RPMI8226 (cell line): ENCODE results near the gene STARD8.
"Not testable (repeated sequence)": the region's sequence is repeated elsewhere in the genome, so short reads cannot be mapped to it uniquely, and the experiment has no call there.

Experiments used
- DNase-seq: peaks from one replicate; pipeline ENCODE4 v3.0.0-alpha.2; 2015

Gene STARD8

DNA sequence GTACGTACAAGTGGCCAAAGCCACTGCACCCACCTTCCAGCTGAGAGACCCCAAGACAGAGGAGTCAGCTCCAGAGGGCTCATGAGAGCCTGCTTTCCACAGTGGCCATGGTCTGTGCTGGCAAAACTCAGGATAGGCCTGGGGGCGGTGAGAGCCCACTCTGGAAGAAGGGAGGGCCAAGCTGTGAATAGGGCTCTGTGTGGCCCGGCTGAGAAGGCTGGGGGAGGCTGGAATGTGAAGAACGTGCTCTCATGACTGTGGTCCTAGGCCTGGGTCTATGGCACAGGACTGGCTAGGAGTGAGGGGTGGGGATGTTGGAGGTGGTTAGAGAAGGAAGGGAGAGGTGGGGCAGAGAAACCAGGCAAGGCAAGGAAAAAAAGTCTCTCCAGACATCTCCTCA is 13.3 kb downstream of the STARD8 start:
- DNase-seq: no peak

DNA sequence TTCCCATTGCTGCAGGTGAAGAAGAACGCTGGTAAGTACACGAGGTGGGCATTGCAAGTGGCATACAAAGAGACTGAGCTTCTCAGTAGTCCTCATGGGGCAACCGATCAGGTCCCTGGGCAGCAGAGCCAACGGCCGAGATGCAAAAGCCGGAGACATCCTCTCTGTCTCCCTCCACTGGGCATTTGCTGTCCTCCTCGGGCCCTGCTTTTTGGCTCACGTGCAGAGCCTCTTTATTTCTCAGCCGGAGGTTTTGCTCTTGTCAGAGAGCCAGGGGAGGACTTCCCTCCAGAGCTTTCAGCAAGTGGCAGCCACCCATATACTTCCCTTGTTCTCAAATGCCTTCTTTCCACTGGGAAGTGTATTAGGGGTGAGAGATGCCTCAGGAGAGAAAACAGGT is 18.0 kb downstream of the STARD8 start:
- peak; percentile 28 for DNase-seq

DNA sequence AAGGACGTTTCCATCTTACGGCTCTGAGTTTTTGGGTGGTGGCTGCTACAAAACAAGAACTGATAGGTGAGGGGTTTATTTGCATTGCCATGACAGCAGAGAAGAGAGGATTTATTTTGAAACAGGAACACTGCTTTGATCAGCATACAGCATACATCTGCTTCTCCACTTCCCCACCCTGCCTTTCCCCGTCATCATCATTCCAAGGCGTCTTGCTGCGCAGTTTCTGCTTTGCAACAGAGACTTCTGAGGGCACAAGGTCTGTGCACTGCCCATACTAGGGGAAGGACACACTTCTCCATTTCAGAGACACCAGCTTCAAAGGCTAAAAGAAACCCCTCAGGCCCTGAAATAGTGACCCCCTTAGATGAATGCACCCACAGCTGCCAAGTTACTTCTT is 19.1 kb downstream of the STARD8 start:
- DNase-seq: no peak

DNA sequence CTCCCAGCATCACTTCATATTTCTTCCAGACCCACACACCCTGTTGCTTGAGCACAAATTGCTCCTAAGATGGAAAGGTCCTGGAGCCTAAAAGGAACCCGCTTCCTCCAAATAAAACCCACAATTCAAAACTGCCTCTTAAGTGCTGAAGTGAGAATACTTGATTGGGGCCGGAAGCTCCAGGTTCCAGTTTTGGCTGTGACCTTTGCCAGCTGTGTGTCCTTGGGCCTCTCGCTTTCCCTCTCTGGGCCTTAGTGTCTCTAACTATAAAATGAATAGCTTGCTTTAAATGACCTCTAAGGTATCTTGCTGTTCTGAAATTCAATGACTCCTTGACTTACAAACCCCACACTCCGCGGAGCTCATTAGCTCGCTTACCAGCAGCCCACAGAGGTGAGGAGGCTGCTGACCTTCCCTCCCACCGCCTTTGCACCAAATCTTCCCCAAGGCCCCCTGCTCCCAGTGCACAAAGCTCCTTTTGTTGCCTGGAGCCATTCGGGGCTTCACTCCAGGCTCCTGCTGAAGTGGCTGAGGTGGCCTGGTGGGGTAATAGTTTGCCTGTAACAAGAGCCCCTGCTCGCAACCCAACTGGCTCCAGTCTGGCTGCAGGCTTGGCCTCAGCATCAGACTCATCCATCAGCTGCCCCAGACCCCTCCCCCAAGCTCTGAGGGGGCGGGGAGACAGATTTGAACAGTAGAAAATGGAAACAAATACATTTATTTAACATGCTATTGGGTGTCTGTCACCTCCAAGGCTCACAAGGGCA is 21.8 kb downstream of the STARD8 start:
- no peak for DNase-seq

DNA sequence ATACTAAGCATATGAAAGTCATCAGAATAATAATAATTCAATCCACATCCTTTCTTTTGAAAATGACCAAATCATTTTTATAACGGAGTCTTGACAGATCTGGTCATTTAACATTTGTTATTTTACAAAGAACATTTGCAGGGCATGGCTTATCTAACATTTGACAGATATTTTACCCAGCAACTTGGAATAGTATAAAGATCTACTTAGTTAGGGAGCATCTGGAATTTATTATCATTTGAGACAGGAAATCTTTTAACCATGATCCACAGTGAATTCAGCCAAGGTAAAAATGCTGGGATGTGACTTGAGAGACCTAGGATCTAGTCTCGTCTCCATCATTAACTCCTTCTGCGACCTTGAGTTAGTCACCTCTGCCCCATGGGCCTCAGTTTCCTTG is 22.4 kb downstream of the STARD8 start:
- no peak for DNase-seq

DNA sequence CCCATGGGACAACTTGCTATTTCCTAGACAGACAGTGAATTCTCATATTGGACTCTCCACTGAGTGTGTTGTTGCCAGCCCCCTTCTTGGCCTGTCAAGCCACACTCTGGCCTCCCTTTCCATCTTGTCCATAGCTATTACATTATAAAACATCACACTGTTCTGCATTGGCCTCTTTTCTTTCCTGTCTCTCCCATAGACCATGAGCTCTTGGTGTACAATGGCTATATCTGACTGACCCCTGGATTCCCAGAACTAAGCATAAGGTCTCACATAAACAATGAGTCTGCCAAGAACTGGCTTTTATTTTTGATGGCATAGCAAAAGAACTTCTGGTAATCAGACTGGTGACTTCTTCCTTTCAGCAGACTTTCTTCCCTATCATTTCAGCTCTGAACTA is 23.8 kb downstream of the STARD8 start:
- no peak for DNase-seq

DNA sequence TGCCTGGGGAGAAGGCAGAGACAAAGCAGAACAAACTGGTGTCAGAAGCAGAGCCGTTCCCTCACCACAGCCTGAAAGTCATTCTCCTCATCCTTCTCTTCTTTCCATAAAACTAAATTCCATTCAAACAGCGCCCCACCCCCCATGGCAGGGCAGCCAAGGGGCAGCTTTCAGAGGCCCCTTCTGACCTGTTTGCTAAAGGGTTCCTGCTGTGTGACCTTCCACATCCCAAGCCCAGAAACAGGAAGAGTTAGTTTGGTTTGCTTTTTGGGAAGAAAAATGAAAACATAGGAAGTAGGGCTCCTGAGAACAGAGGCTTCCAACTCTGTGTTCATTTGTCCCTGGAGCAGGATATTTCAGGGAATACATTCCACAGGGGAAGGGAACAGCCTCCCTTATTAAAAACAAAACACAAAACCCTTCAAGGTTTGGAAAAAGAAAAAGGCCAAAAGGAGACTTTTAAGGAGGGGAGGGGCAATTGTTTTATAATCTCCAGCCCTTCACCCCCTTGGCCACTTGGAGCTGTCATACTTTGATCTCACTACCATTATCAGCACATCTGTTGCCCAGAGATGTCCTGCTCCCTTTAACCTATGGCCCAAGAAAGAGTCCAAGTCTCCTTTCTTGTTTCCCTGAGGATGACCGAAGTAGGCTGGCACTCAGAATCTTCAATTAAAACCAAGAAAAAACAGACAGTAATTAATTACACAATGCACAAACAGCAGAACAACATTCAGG is 25.3 kb downstream of the STARD8 start:
- no peak for DNase-seq

DNA sequence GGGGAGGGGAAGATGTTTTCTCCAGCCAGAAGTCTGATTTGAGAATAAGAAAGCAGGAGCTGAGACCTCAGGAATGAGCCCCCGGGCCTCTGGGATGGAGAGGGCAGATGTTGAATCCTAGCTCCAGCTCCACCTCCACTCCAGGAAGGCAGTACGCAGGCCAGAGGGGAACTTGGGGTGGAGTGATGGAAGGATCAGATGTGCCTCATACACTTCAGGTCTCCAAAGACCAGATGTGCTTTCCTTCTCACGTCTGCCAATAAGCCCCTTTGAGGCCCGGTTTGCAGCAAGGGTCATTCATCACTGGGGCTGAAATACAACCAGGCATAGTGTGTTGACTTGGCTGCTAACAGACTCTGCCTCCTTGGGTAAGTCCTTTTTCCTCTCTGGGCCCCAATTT is 28.1 kb downstream of the STARD8 start:
- no peak for DNase-seq

DNA sequence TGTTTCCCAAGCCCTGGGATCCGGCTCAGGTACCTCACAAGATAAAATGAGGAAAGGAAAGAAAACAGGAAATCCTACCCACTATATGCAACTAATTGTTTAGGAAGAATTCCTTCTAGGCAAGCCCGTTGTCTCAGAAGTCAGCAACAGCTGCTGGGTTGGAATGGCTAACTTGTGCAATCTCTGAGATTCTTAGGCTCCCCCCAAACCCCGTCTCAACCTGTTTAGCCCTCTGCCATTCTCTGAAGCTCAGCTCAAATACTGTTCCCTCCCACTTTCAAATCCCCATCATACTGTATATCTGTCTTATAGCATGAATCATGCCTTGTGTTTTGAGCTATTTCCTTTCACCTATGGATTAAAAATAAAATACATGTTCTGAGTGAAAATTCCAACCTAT is 28.9 kb downstream of the STARD8 start:
- DNase-seq: no peak

DNA sequence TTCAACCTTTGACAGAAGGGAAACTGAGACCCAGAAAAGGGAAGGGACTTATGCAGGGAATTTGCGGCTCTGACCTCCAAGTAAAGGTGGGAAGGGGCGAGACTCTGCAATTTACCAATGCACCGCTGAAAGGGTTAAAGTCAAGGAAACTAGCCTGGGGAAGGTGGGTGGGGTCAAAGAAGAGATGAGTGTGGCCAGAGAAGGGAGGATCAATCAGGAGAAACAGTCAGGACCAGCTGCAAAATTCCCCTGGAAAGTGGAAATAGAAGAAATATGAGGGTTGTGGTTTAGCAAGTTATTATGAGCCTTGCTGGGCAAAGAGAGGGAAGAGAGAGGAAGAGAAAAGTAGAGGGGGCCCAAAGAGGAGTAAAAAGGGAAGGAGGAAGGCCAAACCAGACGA is 30.5 kb downstream of the STARD8 start:
- DNase-seq: no peak

DNA sequence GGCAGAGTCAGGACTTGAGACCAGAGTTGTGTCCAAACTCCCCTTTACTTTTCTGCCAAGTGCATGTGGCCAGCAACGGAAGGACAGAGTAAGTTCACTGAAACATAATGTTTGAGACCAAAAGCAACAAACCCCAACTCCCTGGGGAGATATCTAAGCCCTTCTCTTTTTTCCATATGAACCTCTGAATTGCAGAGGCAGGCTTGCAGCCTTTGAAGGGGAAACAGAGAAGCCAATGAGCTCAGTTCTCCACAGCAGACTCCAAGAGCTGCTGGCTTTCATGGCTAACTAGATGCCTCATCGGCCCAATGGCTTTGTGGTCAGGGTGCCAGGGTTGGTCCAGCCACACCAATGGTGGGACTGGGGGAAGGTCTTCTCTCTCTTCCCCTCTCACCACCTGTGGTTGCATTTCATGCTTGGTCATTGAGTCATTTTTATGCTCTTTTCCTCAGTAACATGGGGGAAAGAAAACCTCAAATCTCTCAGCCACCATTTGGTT is 34.0 kb downstream of the STARD8 start:
- no peak for DNase-seq

DNA sequence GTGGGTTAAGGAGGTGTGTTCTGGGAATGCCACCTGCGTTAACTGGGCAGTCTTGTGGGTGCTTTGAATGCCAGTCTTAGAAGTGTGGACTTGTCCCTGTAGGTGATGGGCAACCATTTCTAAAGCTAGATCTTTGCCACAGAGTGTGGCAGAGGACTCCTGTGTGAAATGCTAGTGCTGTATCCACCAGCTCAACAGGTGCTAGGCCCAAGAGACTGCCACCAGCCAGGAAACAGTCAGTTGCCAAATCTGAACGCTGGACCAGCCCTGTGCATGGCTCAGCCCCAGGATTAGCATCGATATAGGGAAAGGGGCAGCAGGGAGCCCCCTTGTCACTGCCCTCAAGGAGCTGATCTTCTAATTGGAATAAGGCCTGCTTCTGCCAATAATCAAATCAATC is 35.3 kb downstream of the STARD8 start:
- no peak for DNase-seq

DNA sequence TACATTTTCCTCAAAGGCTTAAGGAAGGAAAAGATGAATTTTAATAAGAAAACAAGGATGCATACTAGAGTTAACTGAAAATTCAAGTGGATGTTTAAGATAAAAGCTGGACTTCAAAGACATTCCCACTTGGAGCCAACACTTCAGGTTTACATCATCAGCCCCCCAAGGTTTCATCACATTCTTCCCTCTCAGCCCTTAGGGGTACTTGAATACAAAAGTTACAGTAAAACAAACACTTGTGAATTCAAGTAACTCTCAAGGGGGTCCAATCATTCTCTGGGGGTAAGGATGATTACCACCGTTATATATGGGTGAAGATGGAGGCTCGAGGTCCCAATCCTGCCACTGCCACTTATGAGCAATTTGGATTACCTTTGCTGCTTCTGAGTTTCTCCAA is 36.1 kb downstream of the STARD8 start:
- DNase-seq: no peak

DNA sequence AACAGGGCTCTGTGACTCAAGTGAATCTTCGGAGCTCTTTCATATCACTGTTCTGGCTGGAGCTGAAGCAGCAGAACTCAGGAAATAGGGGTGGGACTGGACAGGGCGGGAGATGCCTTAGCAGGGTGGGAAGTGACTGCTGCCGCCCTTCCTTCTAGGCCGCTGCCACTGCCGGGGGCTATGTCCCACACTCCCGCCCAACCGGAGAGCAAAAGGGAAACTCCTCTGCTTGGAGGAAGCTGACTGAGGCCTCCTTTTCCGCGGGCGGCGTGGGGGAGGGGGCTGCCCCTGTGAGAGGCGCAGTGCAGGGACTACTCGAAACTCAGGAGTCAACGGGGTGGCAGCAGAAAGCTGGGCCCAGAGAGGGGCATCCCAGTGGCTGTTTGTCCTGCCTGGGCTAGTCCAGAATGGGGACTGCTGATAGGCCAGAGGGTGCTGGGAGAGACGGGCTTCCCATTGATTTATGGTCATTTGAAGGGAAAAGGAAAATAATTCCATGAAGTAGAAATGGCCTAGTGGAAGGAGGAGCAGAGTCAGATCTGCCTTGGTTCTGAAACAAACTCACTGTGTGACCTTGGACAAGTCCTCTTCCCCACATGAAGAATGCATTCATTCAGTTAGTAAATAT is 36.9 kb downstream of the STARD8 start:
- DNase-seq: no peak

DNA sequence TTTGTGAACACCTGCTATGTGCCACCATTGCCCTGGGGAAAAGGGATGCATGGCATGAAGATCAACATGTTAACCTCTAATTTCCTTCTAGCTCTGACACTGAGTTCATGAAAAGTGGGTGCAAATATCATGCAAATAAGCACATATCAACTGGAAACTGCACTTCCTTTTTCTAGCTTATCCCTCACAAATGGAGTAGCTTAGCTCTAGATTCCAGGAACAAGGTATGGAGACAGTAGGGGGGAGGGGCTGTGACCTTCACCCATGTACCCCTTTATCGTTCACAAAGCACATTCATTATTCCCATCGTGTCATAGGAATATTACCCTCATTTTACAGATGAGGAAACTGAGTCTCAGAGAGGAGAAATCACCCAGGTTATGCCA is 37.4 kb downstream of the STARD8 start:
- DNase-seq: no peak

DNA sequence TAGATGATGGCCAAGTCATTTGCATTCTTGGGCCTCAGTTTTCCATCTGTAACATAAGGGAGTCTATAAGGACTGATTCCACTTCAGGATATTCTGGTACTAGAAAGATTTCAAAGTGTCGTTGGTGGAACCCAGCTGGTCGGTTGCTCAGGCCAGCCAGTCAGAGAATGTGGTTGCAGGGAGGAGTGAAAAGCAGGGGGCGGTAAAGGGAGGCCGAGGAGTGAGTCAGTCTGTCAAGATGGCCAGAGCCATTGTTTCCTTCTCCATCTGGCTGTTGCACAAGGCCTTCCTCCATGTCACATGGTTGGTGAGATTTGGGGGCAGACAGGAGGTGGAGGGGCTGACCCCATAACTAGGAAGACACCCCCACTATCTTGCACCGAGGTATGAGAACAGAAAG is 38.2 kb downstream of the STARD8 start:
- DNase-seq: peak; percentile 32

DNA sequence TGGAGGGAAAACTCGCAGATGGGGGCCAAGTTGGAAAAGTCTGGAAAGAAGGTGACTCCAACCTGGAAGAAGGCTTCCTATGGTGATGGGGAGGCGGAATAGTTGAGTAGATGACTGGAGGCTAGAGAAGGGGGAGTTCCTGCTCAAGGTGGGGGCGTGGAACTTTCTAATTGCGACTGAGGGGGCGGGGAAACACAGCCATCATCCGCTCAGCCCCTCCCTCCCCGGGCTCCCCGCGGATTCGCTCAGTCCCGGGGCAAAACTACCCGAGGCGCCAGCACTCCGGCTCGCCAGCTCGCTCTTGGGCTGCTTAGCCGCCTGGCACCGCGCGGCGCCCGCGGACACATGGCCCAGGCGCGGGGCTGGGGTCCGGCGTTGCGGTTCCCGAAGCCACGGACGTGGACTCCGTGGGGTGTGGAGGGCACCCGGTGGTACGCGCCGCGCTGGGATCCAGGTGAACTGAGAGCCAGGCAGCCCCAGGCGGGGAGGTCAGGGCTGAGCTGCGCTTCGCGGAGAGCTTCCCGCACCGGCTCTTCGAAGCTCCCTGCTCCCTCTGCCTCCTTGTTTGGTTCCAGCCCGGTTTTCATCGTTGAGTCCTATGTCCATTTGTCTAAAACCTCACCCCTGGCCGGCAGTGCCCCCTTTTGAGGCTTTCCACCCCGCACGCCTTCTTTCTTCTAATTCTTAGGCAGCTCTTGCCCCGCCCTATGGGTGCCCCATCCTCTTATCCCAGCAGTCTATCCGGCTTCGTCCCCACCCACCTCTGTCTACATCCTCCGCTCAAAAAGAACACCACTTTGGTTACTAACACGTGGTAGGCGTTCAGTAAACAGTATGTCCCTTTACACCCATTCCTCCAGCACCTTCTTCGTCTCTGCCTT is 38.9 kb downstream of the STARD8 start:
- DNase-seq: peak; percentile 37

DNA sequence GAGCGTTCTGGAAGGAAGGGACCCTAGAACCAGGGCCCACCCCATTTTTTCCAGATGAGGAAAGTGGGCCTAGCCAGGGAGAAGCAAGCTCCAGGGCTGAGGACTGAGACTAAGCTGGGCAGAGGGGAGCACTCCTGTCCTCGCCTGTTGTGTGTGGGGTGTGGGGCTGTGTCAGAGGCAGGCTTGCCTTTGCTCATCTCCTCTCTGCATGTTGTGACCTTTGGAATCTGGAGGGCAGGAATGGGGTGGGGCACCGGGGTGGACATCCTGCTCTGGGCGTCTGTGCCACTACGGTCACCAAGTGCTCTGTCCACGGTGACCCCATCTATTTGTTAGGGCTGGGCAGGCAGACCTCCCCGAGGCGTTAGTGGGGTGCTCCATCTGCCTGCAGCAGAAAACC is 41.5 kb downstream of the STARD8 start:
- not testable (repeated sequence) for DNase-seq

DNA sequence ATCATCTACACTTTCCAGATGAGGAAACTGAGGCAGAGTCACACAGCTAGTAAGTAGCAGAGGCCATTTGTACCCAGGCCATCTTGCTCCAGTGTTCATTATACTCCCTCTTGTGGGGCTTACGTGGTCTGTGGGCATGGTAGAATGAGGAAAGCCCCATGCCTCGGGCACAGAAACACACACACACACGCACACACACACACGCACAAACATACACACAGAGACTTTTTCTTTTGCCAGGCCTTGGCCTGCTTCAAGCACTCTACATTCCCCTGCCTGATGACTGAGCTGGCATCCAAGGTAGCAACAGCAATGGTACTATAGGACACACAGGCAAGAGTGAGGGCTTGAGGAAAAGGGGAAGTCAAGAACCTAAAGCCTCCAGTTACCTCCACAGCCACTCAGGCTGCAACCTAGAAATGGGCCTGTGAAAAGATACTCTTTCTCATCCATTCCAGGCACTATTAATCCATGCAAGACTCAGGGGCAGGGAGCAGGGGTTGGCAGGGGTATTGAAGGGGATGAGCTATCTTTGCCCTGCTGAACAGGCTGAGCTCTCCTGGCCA is 43.6 kb downstream of the STARD8 start:
- DNase-seq: no peak

DNA sequence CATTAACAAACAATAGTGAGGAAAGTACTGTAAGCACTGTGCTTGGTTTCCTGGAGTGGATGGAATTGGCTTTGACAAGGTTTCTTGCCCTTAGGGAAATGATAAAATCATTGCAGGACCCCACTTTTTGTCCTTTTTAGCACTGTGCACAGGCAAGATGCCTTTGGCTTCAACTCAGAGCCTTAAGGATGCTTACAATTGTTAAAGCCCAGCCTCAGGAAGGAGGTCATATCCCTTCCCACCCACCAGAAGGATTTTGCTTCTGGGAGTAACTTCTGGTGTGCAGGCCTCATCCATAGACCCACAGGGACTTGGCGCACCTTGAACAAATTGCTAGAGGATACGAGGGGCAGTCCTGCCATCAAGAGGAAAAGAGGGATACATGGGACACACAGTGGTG is 44.5 kb downstream of the STARD8 start:
- DNase-seq: no peak

DNA sequence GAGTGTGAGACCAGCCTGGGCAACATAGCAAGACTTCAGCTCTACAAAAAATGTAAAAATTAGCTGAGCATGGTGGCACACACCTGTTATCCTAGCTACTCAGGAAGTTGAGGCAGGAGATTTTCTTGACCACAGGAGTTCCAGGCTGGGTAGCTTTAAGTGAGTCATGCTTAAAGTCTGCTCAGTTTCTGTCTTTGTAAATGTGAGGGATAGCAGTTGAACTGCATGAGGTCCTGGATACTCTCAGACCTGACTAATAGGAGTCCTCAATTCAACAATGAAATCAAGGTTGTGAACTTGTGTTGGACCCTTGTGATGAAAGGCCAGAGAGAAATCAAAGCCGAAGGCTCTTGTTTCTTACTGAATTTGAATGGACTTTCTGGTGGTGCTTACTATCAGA is 45.2 kb downstream of the STARD8 start:
- DNase-seq: no peak
